Endothelial cell of umbilical vein (primary cell): ENCODE measurements around the gene SH3BP1. TPM values are rescaled to one million over a fixed set of nuclear protein-coding genes. Genes with fewer than 3 reads are reported as not detected.

ENCODE experiments used
- BruUV-seq: library from RNA; stranded (reverse); fragments of 400-500 nt; replicated peaks from 2 replicates; lab custom pipeline; 2021; lab: Mats Ljungman, UMichigan
- CTCF ChIA-PET: fragments of 300-600, 350-600 bp; sonication (Branson Sonifier 250); formaldehyde crosslinking; loops from one replicate; lab custom pipeline; 2021; ENCODE audit warnings: antibody characterized with exemption, inconsistent platforms; lab: Charles Lee
- POLR2A ChIA-PET: fragments of 300-600, 350-600 bp; sonication (Branson Sonifier 250); formaldehyde crosslinking; loops from one replicate; lab custom pipeline; 2021; ENCODE audit warnings: antibody characterized with exemption, inconsistent platforms; lab: Charles Lee
- DNase-seq: peaks from one replicate; pipeline ENCODE4 v3.0.0-alpha.2; 2011; ENCODE audit warnings: low read depth, low spot score
- FAIRE-seq: peaks from 2 replicates; lab custom pipeline; 2011; peaks lifted over from hg19 to GRCh38; lab: Jason Lieb, UNC
- H2AFZ ChIP-seq: 2 replicates; pipeline ENCODE4 v1.6.0; 2012; ENCODE audit warnings: low read depth, low read length, control low read depth, inconsistent platforms
- H3K27ac ChIP-seq: 2 replicates; pipeline ENCODE4 v1.5.1; 2011; ENCODE audit warnings: low read depth, mild to moderate bottlenecking, control low read depth, low read length, moderate library complexity; ENCODE audit not compliant: insufficient read depth
- H3K27me3 ChIP-seq, 2 experiments: 2 replicates each; pipeline versions ENCODE4 v1.6.0 to v1.6.1; 2011; ENCODE audit warnings: low read length in 2 of 2, mixed read lengths in 1 of 2; ENCODE audit not compliant: control insufficient read depth in 2 of 2, insufficient read depth in 2 of 2
- H3K36me3 ChIP-seq, 2 experiments: 2 replicates in 1 of 2; 3 replicates in 1 of 2; pipeline ENCODE4 v1.5.1; 2011; ENCODE audit warnings: low read length in 2 of 2, mild to moderate bottlenecking in 1 of 2, moderate library complexity in 1 of 2; ENCODE audit not compliant: control insufficient read depth in 2 of 2, insufficient read depth in 2 of 2; ENCODE audit errors: extremely low read depth in 1 of 2
- H3K4me1 ChIP-seq: 3 replicates; pipeline ENCODE4 v1.5.1; 2011; ENCODE audit warnings: mild to moderate bottlenecking, low read length; ENCODE audit not compliant: control insufficient read depth, insufficient read depth; ENCODE audit errors: extremely low read depth
- H3K4me2 ChIP-seq: 2 replicates; pipeline ENCODE4 v1.6.1; 2011; ENCODE audit warnings: low read length, control low read depth, mixed read lengths; ENCODE audit not compliant: insufficient read depth
- H3K4me3 ChIP-seq, 3 experiments: fragments of 200-600 bp in 1 of 3; sonication (generic), shearing (Covaris generic) in 1 of 3; replicated peaks in 1 of 3; 2 replicates each; pipeline ENCODE4 v1.5.1; 2011 to 2016; ENCODE audit warnings: control low read depth in 3 of 3, low read length in 3 of 3, mild to moderate bottlenecking in 2 of 3, inconsistent platforms in 1 of 3, low read depth in 1 of 3, moderate library complexity in 1 of 3; ENCODE audit not compliant: insufficient read depth in 1 of 3
- H3K79me2 ChIP-seq: 2 replicates; pipeline ENCODE4 v1.6.0; 2012; ENCODE audit warnings: low read length, inconsistent platforms; ENCODE audit not compliant: control insufficient read depth, insufficient read depth
- H3K9ac ChIP-seq: replicated peaks from 2 replicates; pipeline ENCODE3; 2011; ENCODE audit warnings: low read length, control low read depth; ENCODE audit not compliant: insufficient read depth; ENCODE audit errors: extremely low read depth
- H3K9me1 ChIP-seq: replicated peaks from 3 replicates; pipeline ENCODE4 v1.6.0; 2011; ENCODE audit warnings: mild to moderate bottlenecking, low read length; ENCODE audit not compliant: control insufficient read depth, insufficient read depth; ENCODE audit errors: extremely low read depth
- H3K9me3 ChIP-seq: replicated peaks from 2 replicates; pipeline ENCODE4 v1.5.1; 2012; ENCODE audit warnings: low read length, inconsistent platforms; ENCODE audit not compliant: control insufficient read depth, insufficient read depth
- H4K20me1 ChIP-seq: replicated peaks from 2 replicates; pipeline ENCODE3; 2011; ENCODE audit warnings: mild to moderate bottlenecking, low read length; ENCODE audit not compliant: control insufficient read depth, insufficient read depth; ENCODE audit errors: extremely low read depth
- CTCF ChIP-seq, 2 donors: IDR thresholded peaks; 1 replicate in 1 of 2; 2 replicates in 1 of 2; pipeline ENCODE4 v1.5.1; 2011; ENCODE audit warnings: low read length in 2 of 2, mild to moderate bottlenecking in 2 of 2, moderate library complexity in 2 of 2, control low read depth in 1 of 2, inconsistent platforms in 1 of 2, low read depth in 1 of 2; ENCODE audit not compliant: insufficient read depth in 1 of 2; ENCODE audit errors: extremely low read depth in 1 of 2
- EZH2 ChIP-seq: IDR thresholded peaks from 2 replicates; pipeline ENCODE4 v1.6.1; 2012; ENCODE audit warnings: borderline replicate concordance, low read depth, mild to moderate bottlenecking, moderate library complexity, low read length, inconsistent platforms; ENCODE audit not compliant: severe bottlenecking
- FOS ChIP-seq: IDR thresholded peaks from 2 replicates; pipeline ENCODE4 v1.6.1; 2011; ENCODE audit warnings: mild to moderate bottlenecking, low read length, moderate library complexity, borderline replicate concordance; ENCODE audit not compliant: insufficient read depth
- GATA2 ChIP-seq: IDR thresholded peaks from 2 replicates; pipeline ENCODE4 v1.7.0; 2011; ENCODE audit warnings: low read depth, mild to moderate bottlenecking, moderate library complexity, mixed read lengths, low read length; ENCODE audit not compliant: insufficient read length, insufficient read depth
- JUN ChIP-seq: IDR thresholded peaks from 2 replicates; pipeline ENCODE4 v1.6.1; 2011; ENCODE audit warnings: borderline replicate concordance, low read depth; ENCODE audit not compliant: insufficient read length, insufficient read depth
- MAX ChIP-seq: IDR thresholded peaks from 2 replicates; pipeline ENCODE4 v1.6.1; 2011; ENCODE audit not compliant: insufficient read depth, insufficient read length
- MYC ChIP-seq: IDR thresholded peaks from one replicate; pipeline ENCODE4 v1.6.1; 2011; ENCODE audit warnings: mild to moderate bottlenecking, low read depth, low read length
- POLR2A ChIP-seq: IDR thresholded peaks from 2 replicates; pipeline ENCODE4 v1.6.1; 2012; ENCODE audit warnings: low read depth, mild to moderate bottlenecking, control low read depth, low read length
- POLR2AphosphoS5 ChIP-seq: IDR thresholded peaks from 2 replicates; pipeline ENCODE4 v1.6.1; 2012; ENCODE audit warnings: low read depth, mild to moderate bottlenecking, control low read depth, low read length, moderate library complexity; ENCODE audit not compliant: insufficient read depth
- dilution Hi-C: fragments of 300-500 bp; cut with MboI; formaldehyde crosslinking; loops from one replicate; pipeline ENCODE4 v1.15.0; 2019; ENCODE audit warnings: low sequenced_read_pairs; ENCODE audit not compliant: extremely low pct_ligation_motif_present
- intact Hi-C: fragments of 100-400 bp; cut with micrococcal nuclease; formaldehyde crosslinking; loops from one replicate; pipeline ENCODE4 v1.10.0; 2022
- polyA plus RNA-seq, 4 experiments: library from polyadenylated mRNA; depleted of rRNA in 3 of 4; stranded (reverse) in 3 of 4; unstranded in 1 of 4; fragments of >200 nt; gene quantifications; 2 replicates each; pipeline versions ENCODE4 v1.2.1 to v1.2.3, GENCODE V29; 2011 to 2012; ENCODE audit warnings: missing spikeins in 1 of 4
- total RNA-seq: library from RNA; stranded (reverse); gene quantifications from 2 replicates; pipeline ENCODE4 v1.2.3, GENCODE V29; 2021

SH3BP1 gene
- total and polyA plus RNA-seq, 2 donors (not counting 3 experiments of a cell fraction or from before 2014, with no cell fraction given), result 2.3 to 4.3 TPM

DNA sequence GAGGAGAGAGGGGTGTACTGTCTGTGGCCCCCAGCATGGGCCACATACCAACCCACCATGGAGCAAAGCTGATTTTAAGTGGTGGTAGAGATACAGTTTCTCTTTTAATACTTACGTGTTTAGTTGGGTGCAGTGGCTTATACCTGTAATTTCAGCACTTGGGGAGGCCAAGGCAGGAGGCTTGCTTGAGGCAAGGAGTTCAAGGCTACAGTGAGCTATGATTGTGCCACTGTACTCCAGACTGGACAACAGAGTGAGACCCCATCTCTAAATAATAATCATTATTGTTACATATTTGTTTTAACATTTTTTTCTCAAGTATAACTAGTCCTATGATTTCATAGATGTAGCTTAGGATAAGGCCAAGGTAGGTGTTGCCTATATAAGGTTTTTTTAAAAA, 22.0 kb upstream of the SH3BP1 start:
- DNase-seq, result no peak
- no peak overlapping the region for H3K27ac ChIP-seq
- no peaks in the 10 kb centered on the region for H3K27me3 ChIP-seq
- FAIRE-seq, result no peak
- no peaks in the 10 kb centered on the region for H3K4me1 ChIP-seq
- dilution Hi-C loops (no loop called here), intact Hi-C loops (no loop called here)
- H3K9ac ChIP-seq, result no peak overlapping the region
- ChIA-PET POLR2A (no interaction called here), CTCF (interaction anchor here (0.7 to 5.0 kb wide), 5 partner anchors 8 to 44 kb away, joined by 3 to 16 read pairs (median 3); partner anchors contain the start of gene GGA1)
- no peaks in the 10 kb centered on the region for H4K20me1 ChIP-seq
- BruUV-seq, result TSS peak; percentile 16
- TF ChIP-seq MAX (no peak), POLR2AphosphoS5 (no peak), JUN (no peak), EZH2 (no peak), POLR2A (no peak), GATA2 (no peak), CTCF (IDR thresholded peaks at IDR 0.05; ENCODE audit: extremely low read depth in 1 of 2, insufficient read depth in 1 of 2, low read depth in 1 of 2, low read length in 2 of 2) (no peak), MYC (no peak), FOS (no peak)
- H3K36me3 ChIP-seq, result peaks cover 8 to 28% of the 10 kb centered on the region in 2 experiments
- peaks cover 2% of the 10 kb centered on the region for H3K79me2 ChIP-seq
- no peaks in the 10 kb centered on the region for H3K9me1 ChIP-seq
- no peaks in the 10 kb centered on the region for H3K9me3 ChIP-seq
- no peak overlapping the region for H2AFZ ChIP-seq
- H3K4me2 ChIP-seq, result no peak overlapping the region
- no peak overlapping the region for H3K4me3 ChIP-seq
